Upper lobe of right lung (tissue), 1 donor: ENCODE results near the gene SSBP4. TPM values are rescaled to one million over a fixed set of nuclear protein-coding genes. Genes with fewer than 3 reads are reported as not detected.

Source experiments
- ATAC-seq: fragments of 200-7000 bp; cut with Tn5 transposase; one replicate; pipeline ENCODE4 v1.9.1; 2020; ENCODE audit warnings: mild to moderate bottlenecking, moderate library complexity
- DNase-seq: peaks from one replicate; pipeline ENCODE4 v3.0.0-alpha.2; 2020
- H3K27ac ChIP-seq: fragments of 200-600 bp; one replicate; pipeline ENCODE4 v1.8.0; 2022
- H3K27me3 ChIP-seq: fragments of 200-600 bp; one replicate; pipeline ENCODE4 v1.8.0; 2022; ENCODE audit warnings: mild to moderate bottlenecking
- H3K36me3 ChIP-seq: fragments of 200-600 bp; one replicate; pipeline ENCODE4 v1.8.0; 2022
- H3K4me1 ChIP-seq: fragments of 200-600 bp; one replicate; pipeline ENCODE4 v1.8.0; 2022
- H3K4me3 ChIP-seq: fragments of 200-600 bp; one replicate; pipeline ENCODE4 v1.8.0; 2022; ENCODE audit warnings: mild to moderate bottlenecking
- H3K9me3 ChIP-seq: fragments of 200-600 bp; one replicate; pipeline ENCODE4 v1.8.0; 2022
- CTCF ChIP-seq: fragments of 200-600 bp; IDR thresholded peaks from one replicate; pipeline ENCODE4 v1.8.0; 2022; ENCODE audit warnings: antibody characterized with exemption
- intact Hi-C: fragments of 100-400 bp; cut with DNase I; formaldehyde crosslinking; loops from one replicate; pipeline ENCODE4 v1.11.0; 2022
- total RNA-seq: library from RNA; stranded (reverse); fragmentation: NEBNext Ultra II Directional; extraction: Animal tissue kit (Norgen Biotek cat#: 25700); gene quantifications from one replicate; pipeline ENCODE4 v1.2.1, GENCODE V29; 2021
- donor health status: DM: no; HTN: yes; CAD: no; lungs with severe emphysema.

The SSBP4 gene
- total RNA-seq, 1 donor from 2014 or later: 57.3 TPM

GRCh38 chr19:18425515-18426415 is 6.6 kb downstream of the SSBP4 start:
- TF ChIP-seq CTCF: no peak
- H3K4me3 ChIP-seq: no peak overlapping the region
- H3K27ac ChIP-seq: no peak overlapping the region
- intact Hi-C loops: no loop called here
- no peaks in the 10 kb centered on the region for H3K27me3 ChIP-seq
- H3K4me1 ChIP-seq: peaks cover 32% of the 10 kb centered on the region
- DNase-seq: no peak
- no peaks in the 10 kb centered on the region for H3K36me3 ChIP-seq
- H3K9me3 ChIP-seq: no peaks in the 10 kb centered on the region
- ATAC-seq: no peak

GRCh38 chr19:18426416-18426767 is 7.2 kb downstream of the SSBP4 start:
- ATAC-seq (no peak), DNase-seq (no peak)
- Histone ChIP-seq H3K36me3 (no peaks in the 10 kb centered on the region), H3K4me1 (peaks cover 27% of the 10 kb centered on the region), H3K9me3 (no peaks in the 10 kb centered on the region), H3K27ac (no peak overlapping the region), H3K4me3 (no peak overlapping the region), H3K27me3 (no peaks in the 10 kb centered on the region)
- TF ChIP-seq CTCF: no peak
- intact Hi-C loops: no loop called here

GRCh38 chr19:18427080-18427742 is 8.0 kb downstream of the SSBP4 start:
- H3K4me1 ChIP-seq: peaks cover 25% of the 10 kb centered on the region
- DNase-seq (no peak), ATAC-seq (no peak)
- H3K27ac ChIP-seq: no peak overlapping the region
- H3K9me3 ChIP-seq: no peaks in the 10 kb centered on the region
- H3K4me3 ChIP-seq: no peak overlapping the region
- TF ChIP-seq CTCF: no peak
- H3K27me3 ChIP-seq: no peaks in the 10 kb centered on the region
- intact Hi-C loops: no loop called here
- H3K36me3 ChIP-seq: no peaks in the 10 kb centered on the region

DNA sequence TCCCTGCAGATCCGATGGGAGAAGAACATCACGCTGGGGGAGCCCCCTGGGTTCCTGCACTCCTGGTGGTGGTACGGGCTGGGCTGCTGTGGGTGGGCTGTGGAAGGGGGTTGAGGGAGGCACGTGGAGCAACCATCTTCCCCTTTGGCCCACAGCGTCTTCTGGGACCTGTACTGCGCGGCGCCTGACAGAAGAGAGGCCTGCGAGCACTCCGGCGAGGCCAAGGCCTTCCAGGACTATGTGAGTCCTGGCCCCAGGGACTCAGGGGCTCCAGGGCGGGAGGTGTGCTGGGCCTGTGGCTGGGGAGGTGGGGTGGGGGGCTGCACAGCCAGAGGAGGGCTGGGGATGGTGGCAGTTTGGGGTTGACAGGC is 8.5 kb downstream of the SSBP4 start:
- Histone ChIP-seq H3K4me3 (no peak overlapping the region), H3K27me3 (no peaks in the 10 kb centered on the region), H3K36me3 (no peaks in the 10 kb centered on the region), H3K4me1 (peaks cover 25% of the 10 kb centered on the region), H3K9me3 (no peaks in the 10 kb centered on the region), H3K27ac (no peak overlapping the region)
- DNase-seq (no peak), ATAC-seq (no peak)
- intact Hi-C loops: no loop called here
- no peak for TF ChIP-seq CTCF

GRCh38 chr19:18428173-18428786 is 9.1 kb downstream of the SSBP4 start:
- H3K4me3 ChIP-seq: no peak overlapping the region
- intact Hi-C loops: no loop called here
- H3K27ac ChIP-seq: peak overlapping the region; percentile 63
- peaks cover 30% of the 10 kb centered on the region for H3K4me1 ChIP-seq
- ATAC-seq (no peak), DNase-seq (no peak)
- H3K9me3 ChIP-seq: no peaks in the 10 kb centered on the region
- no peak for TF ChIP-seq CTCF
- H3K36me3 ChIP-seq: no peaks in the 10 kb centered on the region
- no peaks in the 10 kb centered on the region for H3K27me3 ChIP-seq
